NCI-H146 treated with DMSO at 0.1 percent for 48 hours (cell line): Measurements from ENCODE around the gene SNX25.
"Not testable (repeated sequence)": the region's sequence is repeated elsewhere in the genome, so short reads cannot be mapped to it uniquely, and the experiment has no call there.

ENCODE experiments used
- DNase-seq: peaks from one replicate; lab custom pipeline; 2025; ENCODE audit not compliant: unreplicated experiment; lab: John Stamatoyannopoulos, UW

Gene SNX25

DNA sequence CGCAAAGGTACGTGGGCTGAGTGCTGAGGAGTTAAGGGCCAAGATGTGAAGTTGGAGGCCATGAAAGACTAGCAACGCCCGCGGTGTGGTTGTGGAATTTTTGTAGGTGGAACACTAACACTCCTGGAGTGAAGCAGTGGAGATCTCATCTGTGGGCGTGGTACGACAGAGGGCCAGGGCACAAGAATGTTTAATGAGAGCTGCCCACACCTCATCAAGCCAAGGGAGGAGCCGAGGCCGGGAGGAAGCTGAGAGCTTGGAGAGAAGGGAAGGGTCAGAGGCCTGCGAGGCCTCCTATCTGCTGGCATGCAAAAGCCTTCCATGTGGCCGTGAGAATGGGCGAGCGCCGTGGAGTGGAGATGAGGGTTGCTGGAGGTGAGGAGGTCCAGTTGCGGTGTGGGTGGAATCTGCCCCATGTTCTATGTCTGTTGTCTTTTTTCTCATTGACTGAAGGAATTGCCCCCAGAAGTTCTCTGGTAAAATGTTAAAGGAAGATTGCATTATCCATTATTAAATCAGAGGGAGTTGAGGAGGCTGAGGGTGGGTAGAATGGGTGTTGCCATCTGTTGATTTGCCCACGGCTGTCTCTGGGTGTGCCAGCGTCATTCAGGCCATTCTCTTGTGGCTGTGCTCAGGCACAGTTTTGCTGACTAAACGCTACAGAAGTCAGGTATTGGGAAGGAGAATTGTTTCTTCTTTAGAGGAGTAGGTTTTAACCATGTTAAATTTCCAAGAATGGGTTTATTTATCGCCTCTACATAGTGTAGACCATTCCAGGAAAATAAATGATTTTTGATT, 19.8 kb downstream of the SNX25 start:
- DNase-seq = no peak

DNA sequence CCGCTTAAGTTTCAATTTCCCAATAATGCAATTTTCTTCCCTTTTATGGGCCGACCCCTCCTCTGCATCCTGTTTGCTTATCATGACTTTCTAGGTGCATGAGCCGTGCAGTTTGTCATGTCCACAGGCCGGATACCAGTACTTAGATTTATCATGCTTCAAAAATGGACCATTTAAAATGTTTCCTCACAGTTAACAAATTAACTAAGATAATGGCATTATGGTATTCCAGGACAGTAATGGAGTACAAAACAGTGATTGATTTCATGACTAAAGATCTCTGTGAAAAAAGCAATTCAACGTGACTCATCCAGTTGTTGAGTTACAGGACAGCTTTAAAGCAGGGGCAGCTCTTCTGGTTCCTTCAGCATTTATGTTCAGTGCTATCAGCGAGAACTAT, 23.0 kb downstream of the SNX25 start:
- DNase-seq = no peak

DNA sequence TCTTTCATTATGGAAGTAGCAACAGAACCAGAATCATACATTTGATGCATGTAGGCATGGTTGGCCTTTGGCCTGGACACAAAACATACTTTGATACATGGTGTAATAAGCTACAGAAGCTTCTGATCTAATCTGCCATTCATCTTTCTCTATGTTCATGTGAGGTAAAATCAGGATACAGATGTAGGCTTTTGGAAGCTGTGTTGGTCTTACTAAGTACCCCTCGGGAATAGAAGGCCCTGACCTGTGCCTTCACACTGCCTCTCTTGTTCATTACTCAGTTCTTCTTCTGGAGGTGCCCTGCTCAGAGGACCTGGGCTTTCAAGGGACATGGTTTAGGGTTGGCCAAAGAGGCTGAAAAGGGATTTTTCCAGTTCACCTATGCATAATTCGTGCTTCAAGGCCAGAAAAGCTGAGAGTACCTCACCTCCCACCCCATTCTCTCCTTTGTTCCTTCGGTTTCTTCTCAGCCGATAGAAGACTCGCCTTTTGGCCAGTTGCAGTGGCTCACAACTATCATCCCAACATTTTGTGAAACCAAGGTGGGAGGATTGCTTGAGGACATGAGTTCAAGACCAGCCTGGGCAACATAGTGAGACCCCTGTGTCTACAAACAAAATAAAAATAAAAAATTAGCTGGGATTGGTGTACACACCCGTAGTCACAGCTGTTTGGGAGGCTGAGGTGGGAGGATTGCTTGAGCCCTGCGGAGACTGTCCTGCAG, 25.9 kb downstream of the SNX25 start:
- DNase-seq = no peak

DNA sequence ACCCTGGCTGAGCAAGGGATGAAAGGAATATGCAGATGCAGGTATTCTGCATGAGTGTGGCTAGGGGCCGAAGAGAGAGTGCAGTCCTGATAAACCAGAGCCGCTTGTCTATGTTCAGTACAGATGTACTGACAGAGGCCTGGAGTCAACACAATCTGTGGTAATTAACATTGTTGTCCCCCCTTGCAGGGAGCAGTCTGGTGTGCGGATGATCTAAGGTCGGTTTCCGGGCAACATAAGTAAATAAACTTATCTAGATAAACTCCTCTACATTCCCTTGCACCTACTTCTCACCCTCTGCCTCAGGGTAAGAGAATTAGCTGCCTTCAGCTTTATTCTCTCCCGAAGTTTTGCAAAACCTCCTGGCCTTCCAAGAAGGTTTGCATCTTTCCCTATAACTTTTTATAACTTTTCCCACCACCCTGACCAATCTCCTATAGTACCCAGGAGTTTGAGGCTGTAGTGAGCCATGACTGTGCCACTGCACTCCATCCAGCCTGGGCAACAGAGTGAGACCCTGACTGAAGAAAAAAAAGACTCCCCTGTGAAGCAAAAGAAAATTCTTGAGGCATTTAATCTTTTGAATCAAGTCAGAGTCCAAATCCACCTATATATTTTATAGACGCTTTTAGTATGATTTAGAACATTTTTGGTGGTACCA, 26.6 kb downstream of the SNX25 start:
- peak; percentile 2 for DNase-seq

DNA sequence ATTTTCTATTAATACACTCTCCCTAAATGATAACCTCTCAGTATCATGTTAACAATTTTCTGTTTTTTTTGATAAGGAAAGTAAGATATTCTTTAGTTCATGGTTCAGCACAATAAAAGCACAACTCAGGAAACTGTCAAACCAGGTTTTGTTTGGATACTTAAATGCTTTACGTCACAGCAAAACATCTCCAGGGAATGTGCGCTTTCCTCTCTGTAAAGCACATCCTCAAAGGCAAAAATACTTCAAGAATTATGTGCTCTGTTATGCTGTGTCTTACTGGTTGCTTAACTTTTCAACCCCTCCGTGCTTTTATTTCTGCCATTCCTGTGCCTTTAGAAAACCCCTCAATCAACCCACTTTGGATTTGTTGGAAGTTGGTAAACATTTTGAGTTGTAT, 27.8 kb downstream of the SNX25 start:
- no peak for DNase-seq

DNA sequence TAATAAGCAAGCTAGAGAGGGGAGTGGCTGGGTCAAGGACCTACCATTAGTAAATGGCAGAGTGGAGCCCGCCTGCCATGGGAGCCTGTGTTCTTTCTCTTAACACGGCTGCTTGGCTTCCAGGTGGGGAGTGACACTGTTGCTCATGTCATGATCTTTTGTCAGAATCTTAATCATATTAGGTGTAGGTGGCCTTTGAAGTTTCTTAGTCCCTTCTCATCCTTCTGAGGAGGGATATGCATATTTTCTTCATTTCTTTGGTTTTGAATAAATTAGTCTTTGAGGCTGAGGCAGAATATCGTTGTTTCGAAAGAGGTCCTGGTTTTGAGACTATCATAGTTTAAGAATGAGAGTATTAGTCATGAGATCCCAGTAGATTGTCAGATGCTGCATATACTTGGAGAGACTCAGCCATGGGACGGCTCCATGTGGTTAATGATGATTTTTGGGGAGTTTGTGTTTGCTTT, 28.9 kb downstream of the SNX25 start:
- DNase-seq = no peak

DNA sequence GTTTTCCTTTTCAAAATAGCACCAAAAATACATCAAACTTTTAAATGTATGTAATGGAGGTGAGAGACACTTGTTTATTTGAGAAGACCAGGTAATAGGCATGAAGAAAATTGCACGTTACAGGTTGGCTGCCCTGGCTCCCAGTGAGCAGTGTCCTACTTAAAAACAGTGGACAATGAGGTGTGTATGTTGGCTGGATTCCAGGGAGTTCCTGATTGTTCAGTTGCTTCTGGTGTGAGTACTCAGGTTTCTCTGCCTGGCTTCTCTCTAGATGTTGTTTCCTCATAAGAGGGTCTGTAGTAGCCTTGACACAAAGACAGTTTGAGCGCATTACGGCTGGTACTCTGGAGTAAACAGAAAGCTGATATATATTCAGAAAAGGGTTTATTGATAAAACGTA, 29.4 kb downstream of the SNX25 start:
- DNase-seq = no peak

DNA sequence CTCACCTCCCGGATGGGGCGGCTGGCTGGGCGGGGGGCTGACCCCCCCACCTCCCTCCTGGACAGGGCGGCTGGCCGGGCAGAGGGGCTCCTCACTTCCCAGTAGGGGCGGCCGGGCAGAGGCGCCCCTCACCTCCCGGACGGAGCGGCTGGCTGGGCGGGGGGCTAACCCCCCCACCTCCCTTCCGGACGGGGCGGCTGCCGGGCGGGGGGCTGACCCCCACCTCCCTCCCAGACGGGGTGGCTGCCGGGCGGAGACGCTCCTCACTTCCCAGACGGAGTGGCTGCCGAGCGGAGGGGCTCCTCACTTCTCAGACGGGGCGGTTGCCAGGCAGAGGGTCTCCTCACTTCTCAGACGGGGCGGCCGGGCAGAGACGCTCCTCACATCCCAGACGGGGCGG, 31.1 kb downstream of the SNX25 start:
- not testable (repeated sequence) for DNase-seq

DNA sequence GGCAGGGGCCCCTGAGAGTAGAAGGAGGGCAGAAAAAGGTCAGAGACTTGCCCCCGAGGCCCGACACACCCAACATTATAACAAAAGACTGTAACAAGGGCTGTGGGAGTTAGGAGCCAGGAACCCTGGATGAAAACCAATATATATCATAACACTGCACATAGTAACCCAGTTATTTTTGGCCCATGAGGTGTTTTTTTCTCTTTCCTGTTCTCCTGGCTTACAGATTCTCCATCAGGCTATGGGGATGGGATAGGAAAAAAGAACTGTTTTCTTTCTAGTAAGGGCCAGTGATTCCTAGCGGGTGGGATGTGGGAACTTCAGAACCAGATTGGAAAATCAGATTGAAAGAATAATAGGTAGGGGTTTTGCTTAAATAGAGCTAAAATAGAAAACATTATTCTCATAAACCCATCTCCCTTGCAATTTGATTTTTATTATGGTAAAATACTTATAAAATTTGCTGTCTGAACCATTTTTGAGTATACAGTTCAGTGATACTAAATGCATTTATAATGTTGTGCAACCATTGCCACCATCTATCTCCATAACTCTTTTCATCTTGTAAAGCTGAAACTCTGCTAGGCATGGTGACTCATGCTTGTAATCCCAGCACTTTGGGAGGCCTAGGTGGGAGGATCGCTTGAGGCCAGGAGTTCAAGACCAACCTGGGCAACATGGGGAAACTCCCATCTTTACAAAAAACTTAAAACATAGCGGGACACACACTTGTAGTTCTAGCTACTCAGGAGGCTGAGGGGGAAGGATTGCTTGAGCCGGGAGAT, 33.5 kb downstream of the SNX25 start:
- DNase-seq = no peak

DNA sequence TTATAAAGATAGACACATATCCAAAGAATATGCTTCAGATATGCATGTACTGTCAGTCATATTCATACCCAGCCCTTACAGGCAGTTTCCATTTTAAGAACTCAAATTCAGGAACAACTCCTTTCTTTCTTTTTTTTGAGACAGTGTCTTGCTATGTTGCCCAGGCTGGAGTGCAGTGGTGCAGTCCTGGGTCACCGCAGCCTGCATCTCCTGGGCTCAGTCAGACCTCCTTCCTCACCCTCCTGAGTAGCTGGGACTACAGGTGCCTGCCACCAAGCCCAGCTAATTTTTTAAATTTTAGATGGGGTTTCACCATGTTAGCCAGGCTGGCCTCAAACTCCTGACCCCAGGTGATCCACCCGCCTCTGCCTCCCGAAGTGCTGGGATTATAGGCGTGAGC, 34.5 kb downstream of the SNX25 start:
- DNase-seq = no peak

DNA sequence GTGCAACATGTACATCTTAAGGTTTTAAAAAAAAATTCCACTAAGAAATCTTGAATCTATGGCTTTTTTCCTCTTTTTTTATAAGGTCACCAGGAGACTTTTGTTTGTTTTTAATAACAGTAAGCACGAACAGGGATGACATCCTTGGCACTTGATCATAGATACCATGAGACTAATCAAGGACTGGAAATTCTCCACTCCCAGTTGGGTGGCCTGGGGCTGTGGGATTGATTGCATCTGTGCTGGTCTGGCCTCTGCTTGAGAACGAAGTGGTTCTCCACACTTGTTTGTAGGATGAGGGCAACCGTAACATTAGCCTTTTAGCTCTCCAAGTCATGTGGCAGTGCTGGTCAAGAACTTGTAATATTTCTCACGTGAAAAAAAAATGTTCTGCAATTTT, 35.4 kb downstream of the SNX25 start:
- DNase-seq = no peak

DNA sequence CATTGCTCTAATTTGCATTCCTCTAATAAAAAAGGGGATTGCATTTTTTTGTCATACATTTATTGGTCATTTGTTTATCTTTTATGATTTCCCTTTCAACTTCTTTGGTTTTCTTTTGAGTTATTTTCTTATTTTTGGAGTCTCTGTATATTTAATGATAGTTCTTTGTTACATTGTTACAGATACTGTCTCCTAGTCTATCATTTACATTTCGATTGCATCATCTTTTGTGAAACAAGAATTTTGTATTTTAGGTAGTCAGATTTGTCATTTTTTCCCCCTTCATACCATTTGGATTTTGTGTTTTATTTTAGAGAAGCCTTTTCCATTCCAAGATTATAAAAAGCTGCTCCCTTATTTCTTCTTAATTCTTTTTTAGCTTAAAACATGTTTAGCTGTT, 37.1 kb downstream of the SNX25 start:
- no peak for DNase-seq

DNA sequence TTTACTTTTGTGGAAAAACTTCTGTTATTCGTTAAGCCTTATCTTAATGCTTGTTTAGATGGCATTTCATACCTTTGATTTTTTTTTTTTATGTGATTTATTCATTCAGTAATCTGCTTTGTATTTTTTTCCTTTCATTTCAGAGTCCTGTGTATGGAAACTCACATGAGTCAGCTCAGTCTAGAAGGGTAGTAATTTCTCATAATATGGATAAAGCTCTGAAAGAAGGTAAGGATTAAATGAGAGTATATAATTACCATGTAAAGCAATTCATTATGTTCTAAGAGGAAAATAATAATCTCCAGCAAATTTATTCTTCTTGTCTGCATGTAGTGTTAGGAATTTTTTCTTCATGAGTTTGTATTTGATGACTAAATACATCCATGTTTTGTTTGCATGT, 37.8 kb downstream of the SNX25 start:
- DNase-seq = no peak

DNA sequence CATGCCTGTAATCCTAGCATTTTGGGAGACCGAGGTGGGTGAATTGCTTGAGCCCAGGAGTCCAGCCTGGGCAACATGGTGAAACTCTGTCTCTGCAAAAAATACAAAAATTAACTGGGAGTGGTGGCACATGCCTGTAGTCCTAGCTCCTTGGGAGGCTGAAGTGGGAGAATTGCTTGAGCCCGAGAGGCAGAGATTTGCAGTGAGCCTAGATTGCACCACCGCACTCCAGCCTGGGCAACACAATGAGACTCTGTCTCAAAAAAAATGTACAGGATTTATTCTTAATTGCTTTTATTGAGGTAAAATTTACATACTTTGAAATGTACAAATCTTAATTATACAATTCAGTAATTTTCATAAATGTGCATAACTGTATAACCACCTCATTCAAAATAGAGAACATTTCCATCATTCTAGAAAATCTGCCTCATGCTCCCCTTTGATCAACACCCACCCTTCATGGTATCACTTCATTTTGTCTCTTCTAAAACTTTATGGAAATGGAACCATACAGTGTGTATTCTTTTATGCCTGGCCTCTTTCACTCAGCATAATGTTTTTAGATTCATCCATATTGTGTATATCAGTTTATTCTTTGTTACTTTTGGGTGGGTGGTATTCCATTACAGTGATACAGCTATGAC, 39.1 kb downstream of the SNX25 start:
- DNase-seq = no peak

DNA sequence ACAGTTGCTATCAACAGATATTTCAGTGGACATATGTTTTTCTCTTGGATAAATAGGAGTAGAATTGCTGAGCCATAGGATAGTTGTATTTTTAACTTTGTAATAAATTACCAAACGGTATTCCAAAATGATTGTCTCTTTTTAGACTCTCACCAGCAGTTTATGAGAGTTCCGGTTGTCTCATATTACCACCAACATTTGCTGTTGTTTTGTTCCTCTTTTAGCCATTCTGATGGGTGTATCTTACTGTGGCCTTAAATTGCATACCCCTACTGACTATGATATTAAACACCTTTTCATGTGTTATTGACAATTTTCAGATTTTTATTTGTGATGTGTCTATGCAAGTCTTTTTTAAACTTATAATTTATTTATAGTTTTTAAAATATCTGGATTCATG, 39.7 kb downstream of the SNX25 start:
- no peak for DNase-seq

DNA sequence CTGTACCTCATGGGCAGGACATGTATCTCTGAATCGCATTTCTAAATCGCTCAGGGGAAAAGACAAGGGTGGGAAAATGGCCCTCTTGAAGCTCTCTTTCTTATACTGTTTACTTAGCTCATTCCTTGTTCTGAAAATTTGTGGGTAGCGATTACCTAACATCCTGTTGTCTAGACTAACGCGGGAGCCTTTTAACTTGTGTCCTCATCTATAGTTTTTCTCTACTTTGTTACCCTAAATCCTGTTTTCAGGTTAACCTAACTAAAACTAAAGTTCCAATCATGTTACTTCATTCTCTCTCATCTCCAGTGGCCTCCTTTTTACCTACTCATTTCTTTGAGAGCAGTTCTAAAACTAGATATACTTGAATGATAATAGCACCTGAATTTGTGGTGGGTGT, 45.0 kb downstream of the SNX25 start:
- DNase-seq = no peak

DNA sequence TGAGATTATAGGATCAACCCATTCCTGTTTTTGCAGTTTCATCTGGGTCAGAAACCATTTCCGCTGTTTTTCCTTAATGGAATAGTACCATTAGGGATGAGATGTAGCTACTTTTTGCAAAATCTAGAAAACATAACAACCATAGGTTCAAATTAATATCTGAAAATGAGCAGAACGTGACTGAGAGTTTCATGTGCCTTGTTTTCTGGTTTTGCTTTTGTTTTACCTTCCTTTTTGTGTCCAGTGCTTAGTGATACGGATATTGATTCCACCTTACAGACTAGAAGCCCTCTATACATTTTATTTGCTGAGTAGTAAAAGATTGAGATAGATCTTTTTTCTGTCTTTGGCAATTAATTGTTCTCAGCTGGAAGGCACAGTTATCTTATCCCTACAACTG, 46.5 kb downstream of the SNX25 start:
- DNase-seq = no peak

DNA sequence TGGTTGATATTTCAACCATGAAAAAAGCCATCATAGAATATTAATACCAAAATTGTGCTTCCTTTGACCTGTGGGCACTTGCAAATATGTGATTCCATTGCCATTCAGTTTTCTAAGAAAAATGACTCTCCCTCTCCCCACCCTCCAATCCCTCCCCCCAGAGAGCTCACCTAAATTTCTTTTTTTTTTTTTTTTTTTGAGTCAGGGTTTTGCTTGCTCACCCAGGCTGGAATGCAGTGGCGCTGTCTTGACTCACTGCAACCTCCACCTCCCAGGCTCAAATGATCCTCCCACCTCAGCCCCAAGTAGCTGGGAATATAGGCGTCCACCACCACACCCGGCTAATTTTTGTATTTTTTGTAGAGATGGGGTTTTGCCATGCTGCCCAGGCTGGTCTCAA, 47.0 kb downstream of the SNX25 start:
- DNase-seq = no peak

DNA sequence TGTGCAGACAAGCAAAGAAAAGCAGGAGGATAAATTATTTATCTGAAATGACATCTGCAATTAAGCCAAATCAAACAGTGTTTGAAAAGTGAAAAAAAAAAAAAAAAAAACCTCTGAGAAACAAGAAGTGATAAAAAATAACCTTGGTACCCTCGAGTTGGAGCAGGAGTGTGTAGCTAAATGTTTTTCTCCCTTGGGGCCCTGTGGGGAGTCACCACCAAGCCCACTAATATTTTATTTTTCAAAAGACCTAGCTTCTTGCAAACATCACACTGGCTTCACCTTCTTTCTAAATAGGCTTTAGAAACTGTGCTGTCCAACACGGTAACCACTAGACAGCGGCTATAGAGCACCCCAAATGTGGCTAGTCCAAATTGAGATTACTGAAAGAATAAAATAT, 47.7 kb downstream of the SNX25 start:
- no peak for DNase-seq

DNA sequence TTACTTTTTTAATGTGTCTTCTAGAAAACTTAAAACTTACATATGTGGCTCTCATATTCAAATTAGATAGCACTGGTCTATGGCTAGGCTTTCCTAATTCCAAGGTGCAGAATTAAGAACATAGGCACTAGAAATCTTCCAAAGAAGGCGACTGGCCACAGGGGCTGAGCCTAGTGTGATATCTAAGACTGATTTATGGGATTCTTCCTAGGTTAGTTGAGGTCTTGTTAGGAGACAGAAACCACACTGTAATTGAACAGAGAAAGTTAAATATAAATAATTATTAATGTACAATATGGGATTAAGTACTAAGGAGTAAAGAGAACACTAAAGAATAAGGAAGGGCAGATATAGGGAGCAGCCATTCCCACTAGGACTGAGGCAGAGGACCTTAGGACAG, 48.3 kb downstream of the SNX25 start:
- DNase-seq = no peak

DNA sequence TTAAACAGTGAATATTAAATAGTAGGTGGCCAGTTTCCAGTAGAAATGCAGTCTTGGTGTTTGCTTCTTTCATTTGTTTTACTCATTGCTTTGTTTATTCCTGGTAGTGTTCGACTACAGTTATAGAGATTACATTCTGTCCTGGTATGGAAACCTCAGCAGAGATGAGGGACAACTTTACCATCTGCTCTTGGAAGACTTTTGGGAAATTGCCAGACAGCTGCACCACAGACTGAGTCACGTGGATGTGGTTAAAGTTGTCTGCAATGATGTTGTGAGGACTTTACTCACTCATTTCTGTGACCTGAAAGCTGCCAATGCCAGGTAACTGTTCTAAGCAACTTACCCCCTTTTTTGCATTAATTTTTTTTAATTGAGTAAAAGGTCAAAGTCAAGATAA, 49.3 kb downstream of the SNX25 start:
- not testable (repeated sequence) for DNase-seq
